GM12891 (cell line): ENCODE results near the gene DAO.
"Not testable (repeated sequence)": the region's sequence is repeated elsewhere in the genome, so short reads cannot be mapped to it uniquely, and the experiment has no call there.

Experiments
- DNase-seq: peaks from one replicate; pipeline ENCODE4 v3.0.0; 2011; ENCODE audit warnings: low spot score; ENCODE audit not compliant: insufficient read length
- FAIRE-seq: peaks from 2 replicates; lab custom pipeline; 2011; peaks lifted over from hg19 to GRCh38; lab: Jason Lieb, UNC
- PAX5 ChIP-seq: IDR thresholded peaks from 2 replicates; pipeline ENCODE4 v1.6.1; 2011; ENCODE audit warnings: low read length, moderate library complexity, mild to moderate bottlenecking; ENCODE audit not compliant: insufficient read depth, severe bottlenecking
- POLR2A ChIP-seq: IDR thresholded peaks from 2 replicates; pipeline ENCODE4 v1.6.1; 2011; ENCODE audit warnings: low read depth, low read length, control low read depth
- POLR2AphosphoS5 ChIP-seq: IDR thresholded peaks from 2 replicates; pipeline ENCODE4 v1.6.1; 2011; ENCODE audit warnings: low read depth, low read length, control low read depth
- POU2F2 ChIP-seq: IDR thresholded peaks from 2 replicates; pipeline ENCODE4 v1.6.1; 2011; ENCODE audit warnings: low read depth, mild to moderate bottlenecking, control low read depth, low read length, moderate library complexity
- SPI1 ChIP-seq: IDR thresholded peaks from 2 replicates; pipeline ENCODE4 v1.6.1; 2011; ENCODE audit warnings: low read depth, low read length, control low read depth
- TAF1 ChIP-seq: IDR thresholded peaks from 2 replicates; pipeline ENCODE4 v1.6.1; 2011; ENCODE audit warnings: low read depth, low read length, control low read depth

The DAO gene

DNA sequence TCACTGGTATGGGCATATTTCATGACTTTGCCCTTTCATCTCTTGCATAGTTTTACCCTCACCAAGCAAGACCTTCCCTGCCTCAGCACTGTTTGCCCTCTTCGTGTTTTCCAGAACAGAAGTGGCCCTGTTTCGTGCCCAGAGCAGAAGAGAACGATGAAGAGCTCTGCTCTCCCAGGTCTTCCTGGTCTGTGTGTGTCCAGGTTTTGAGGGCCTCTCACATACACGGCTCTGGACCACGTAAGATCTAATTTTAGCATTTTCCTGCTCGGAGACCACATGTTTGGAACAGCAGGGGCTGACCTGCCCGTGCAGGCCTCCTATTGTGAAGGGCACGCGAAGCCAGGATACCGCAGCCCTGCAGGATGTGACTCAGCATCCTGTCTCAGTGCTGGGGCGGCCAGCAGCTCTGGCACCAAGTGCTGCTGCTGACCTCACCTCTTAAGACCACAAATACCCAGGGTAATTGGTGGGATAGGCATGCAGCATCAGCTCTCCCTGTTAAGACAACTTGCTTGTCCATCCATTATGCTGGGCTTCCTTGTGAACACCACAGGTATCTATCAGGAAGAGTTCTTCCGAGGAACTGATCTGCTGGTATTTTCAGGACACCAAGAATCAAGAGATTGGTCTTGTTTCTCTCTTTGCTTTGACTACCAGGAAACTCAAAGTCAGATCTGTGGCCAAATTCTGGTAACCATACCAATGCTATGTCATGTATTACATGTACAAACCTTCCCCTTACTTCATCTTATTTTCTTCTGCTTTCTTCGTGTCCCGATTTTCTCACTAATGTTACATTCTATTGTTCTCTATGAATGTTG is 41.5 kb upstream of the DAO start:
- FAIRE-seq (peak; percentile 93), DNase-seq (peak; percentile 72)
- TF ChIP-seq POU2F2 = peak; percentile 70; the same call in 1 of the 2 replicates
- peak; percentile 58 for TF ChIP-seq PAX5
- no peak for TF ChIP-seq POLR2AphosphoS5
- 0 out of 2 replicates have a peak, but pooled peaks have one; percentile 29 for TF ChIP-seq TAF1
- TF ChIP-seq POLR2A = no peak

DNA sequence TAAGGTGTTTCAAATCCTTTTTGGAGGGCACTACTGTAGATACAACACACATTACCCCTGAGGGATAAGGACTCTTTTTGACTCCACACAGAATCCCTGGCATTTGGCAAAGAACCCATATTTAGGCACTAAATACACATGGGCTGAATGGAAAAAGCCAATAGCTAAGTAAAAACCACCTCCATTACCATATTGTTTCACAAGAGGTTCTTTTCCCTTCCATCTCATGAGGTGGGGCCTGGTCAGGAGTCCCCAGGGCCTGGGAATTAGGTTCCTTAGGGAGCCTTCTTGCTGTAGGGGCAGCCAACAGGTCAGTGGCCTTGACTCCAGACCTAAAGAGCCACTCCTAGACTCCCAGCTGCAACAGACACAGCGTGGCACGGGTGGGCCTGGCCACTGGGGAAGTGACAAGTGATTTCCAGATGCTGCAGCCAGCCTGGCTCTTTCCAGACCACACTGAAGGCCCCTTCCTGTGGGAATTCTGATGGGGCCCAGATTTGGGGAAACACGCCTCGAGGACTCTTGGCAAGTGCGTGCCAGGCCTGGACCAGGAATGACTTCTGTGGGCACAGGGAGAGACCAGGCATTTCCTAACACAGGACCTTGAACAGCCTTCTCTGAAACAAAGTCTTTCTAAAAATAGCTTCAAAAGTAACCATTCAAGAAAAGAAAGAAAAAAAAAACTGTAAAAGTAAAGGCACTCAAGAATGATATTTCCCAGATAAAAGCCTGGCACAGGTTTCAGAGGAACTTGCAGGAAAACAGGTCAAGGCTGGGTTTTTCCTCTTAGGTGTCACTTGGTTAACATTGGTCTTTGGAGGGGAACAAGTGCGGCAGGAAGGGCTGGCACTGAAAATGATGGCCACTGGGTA is 40.6 kb upstream of the DAO start:
- DNase-seq = no peak
- TF ChIP-seq POLR2AphosphoS5 = no peak
- TF ChIP-seq TAF1 = no peak
- no peak for TF ChIP-seq POLR2A
- TF ChIP-seq SPI1 = no peak
- no peak for TF ChIP-seq POU2F2
- TF ChIP-seq PAX5 = no peak
- no peak for FAIRE-seq

DNA sequence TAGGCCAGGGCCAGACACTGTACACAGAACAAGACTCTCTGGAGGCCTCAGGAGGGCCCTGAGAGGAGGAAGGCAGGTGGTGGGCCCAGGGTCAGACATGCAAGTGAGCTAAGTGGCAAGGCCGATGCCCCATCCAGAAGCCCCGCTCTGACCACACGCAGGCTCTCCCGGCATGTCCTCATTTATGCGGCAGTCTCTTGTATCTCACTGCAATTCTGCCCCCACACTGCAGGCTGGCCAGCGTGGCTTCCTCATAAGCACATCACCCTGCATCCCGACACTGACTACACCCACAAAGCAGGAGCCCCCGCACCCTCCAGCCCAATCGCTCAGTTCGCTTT is 40.0 kb upstream of the DAO start:
- DNase-seq (no peak), FAIRE-seq (no peak)
- TF ChIP-seq POU2F2 (no peak), POLR2A (no peak), POLR2AphosphoS5 (no peak), SPI1 (no peak), PAX5 (no peak), TAF1 (no peak)

DNA sequence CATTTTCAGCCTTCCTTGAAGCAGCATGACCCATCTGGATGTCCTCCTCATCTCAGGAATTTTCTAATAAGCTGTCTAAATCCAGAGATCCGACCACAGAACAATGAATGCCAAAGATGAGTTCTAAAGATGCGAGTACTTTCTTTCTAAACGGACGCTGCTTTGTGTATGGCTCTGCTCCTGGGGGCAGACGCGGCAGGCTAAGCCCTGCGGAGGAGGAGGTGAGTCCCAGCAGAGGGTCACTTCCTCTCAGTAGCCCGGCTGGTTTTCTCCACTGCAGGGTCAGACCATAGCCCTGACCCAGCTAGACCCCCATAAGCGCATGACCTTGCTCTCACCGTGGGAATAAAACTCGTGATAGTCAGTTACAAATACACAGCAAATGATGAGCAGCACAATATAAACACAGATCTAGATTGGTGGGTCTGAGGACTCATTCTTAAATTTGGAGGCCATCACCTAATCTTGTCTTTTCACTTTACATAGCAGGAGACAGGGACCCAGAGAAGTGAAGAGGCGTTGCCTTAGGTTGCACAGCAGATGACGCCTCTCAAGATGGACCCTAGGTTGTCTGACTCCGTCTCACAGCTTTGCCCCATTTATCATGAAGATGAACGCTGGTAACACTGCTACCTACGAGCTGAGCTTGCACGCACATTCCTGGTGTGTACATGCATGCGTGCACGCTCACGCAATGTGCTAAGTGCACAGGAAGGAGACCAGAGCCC is 39.1 kb upstream of the DAO start:
- no peak for TF ChIP-seq POLR2A
- TF ChIP-seq POLR2AphosphoS5 = no peak
- TF ChIP-seq SPI1 = no peak
- no peak for TF ChIP-seq TAF1
- TF ChIP-seq PAX5 = no peak
- no peak for TF ChIP-seq POU2F2
- FAIRE-seq (no peak), DNase-seq (no peak)

DNA sequence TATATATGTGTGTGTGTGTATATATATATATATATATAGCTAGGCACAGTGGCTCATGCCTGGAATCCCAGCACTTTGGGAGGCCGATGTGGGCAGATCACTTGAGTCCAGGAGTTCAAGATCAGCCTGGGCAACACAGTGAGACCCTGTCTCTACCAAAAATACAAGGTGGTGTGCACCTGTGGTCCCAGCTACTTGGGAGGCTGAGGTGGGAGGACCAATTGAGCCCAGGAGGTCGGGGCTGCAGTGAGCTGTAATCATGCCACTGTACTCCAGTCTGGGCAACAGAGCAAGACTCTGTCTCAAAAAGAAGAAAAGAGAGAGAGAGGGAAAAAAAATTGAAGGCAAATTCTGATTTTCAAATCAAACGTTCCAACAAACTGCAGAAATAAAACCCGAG is 38.1 kb upstream of the DAO start:
- not testable (repeated sequence) for FAIRE-seq, DNase-seq

DNA sequence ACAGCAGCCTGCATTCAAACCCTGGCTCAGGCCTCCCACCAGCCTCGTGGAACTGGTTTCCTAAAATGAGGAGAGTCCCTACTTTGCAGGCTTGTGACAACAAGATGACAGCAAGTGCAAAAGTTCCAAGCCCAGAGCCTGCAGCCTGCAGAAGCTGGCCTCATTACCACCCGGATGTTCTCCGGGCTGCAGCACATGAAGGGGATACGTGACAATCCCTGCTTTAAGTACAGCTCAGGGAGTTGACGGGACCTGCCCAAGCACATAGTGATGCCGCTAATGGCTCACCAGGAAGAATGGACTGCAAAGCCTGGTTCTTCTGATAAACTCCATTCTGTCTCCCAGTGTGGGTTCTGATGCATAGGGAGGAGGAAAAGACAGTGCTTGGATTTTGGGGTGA is 37.5 kb upstream of the DAO start:
- DNase-seq (no peak), FAIRE-seq (no peak)
- TF ChIP-seq TAF1 (no peak), POLR2A (no peak), PAX5 (no peak), POLR2AphosphoS5 (no peak), SPI1 (no peak), POU2F2 (no peak)

DNA sequence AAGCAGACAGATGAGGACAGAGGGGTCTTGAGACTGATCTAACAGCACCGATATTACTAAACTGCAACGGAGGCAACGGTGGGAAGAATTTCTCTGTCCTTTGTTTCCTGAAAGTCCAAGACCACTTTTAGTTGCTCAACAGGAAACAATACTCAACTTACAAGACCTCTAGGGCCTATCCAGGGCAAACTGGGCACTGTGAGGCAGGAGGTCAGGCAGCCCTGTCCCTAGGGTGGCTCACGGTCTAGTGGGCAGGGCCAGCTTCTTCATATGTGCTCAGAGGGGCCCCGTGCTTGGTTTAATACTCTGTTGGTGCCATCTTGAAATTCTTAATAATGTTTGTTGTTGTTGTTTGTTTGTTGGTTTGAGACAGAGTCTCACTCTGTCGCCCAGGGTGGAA is 36.7 kb upstream of the DAO start:
- FAIRE-seq (no peak), DNase-seq (no peak)
- TF ChIP-seq POU2F2 = no peak
- no peak for TF ChIP-seq POLR2A
- TF ChIP-seq SPI1 = no peak
- TF ChIP-seq PAX5 = no peak
- TF ChIP-seq POLR2AphosphoS5 = no peak
- no peak for TF ChIP-seq TAF1

DNA sequence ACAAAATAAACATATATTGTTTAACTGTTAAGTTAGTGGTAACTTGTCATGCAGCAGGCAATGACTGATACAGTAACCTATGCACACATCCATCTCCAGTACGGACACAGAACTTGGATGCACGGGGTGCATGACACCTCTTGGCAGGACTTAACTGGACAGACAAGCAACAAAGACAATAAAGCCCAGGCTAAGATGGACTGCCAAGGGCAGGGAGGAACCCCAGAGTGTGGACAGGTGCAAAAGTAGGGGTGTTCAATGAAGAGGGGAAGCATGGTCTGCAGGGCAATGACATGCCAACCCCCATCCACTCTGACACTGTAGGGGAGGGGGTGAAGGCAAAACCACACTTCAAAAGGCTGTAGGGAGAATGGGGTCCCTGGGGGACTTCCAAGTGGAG is 34.2 kb upstream of the DAO start:
- TF ChIP-seq SPI1 = no peak
- TF ChIP-seq POLR2AphosphoS5 = no peak
- TF ChIP-seq TAF1 = no peak
- TF ChIP-seq POU2F2 = no peak
- TF ChIP-seq POLR2A = no peak
- TF ChIP-seq PAX5 = no peak
- DNase-seq = no peak
- FAIRE-seq = no peak

DNA sequence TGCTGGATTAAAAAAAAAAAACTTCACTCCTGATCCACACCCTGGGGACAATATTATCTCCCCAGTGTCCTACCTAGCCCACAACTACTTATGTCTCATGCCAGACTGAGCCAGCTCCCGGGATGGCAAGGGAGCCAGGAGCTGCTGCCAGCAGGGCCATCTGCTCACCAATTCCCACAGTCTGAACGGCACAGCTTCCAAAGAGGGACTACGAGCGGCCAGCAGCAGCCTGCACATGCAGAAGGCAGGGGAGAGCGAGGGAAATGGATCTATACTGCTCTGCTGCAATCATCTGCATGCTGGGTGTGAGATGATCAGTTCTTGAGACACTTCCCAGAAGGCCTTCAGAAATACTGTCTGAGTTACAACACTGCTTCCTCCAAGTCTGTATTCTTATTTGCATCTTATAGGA is 33.6 kb upstream of the DAO start:
- FAIRE-seq (no peak), DNase-seq (no peak)
- TF ChIP-seq SPI1 = no peak
- no peak for TF ChIP-seq POLR2AphosphoS5
- no peak for TF ChIP-seq POLR2A
- no peak for TF ChIP-seq PAX5
- TF ChIP-seq TAF1 = no peak
- TF ChIP-seq POU2F2 = no peak

DNA sequence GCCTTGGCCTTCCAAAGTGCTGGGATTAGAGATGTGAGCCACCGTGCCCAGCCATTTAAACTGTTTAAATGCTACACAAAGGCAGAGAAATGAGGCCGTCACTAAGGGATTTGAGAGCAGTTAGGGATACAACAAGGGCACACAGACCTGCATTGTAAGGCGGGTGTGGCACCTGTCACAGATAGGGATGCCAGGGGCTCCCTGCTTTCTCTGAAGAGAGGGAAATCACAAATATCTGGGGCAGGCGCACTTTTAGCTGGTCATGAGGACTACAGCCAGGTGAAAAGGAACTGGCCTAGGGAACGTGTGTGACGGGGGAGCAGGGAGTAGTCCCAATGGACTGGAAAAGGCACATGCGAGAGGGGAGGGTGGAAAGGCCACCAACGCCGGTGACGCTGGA is 32.2 kb upstream of the DAO start:
- FAIRE-seq = no peak
- DNase-seq = no peak
- TF ChIP-seq PAX5 (no peak), SPI1 (no peak), POU2F2 (no peak), POLR2A (no peak), TAF1 (no peak), POLR2AphosphoS5 (no peak)

DNA sequence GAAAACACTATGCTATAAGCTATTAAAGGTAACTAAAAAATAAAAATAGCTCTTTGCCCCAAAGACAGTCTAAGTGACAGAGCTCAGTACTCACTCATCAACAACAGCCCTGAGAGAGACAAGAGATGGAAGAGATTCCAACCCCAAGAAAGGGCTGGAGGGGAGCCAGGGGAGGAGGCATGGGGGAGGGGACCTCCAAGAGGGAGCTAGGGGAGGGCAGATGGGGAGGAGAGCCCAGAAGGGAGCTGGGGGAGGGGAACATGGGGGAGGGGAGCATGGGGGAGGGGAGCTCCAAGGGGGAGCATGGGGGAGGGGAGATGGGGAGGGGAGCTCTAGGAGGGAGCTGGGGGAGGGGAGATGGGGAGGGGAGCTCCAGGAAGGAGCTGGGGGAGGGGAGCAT is 30.2 kb upstream of the DAO start:
- no peak for FAIRE-seq
- no peak for TF ChIP-seq PAX5
- no peak for TF ChIP-seq POLR2A
- no peak for TF ChIP-seq TAF1
- TF ChIP-seq POU2F2 = no peak
- no peak for TF ChIP-seq POLR2AphosphoS5
- TF ChIP-seq SPI1 = no peak
- DNase-seq = no peak
